Esophagus muscularis mucosa (tissue), 4 donors: ENCODE data around the gene ACSL6.

Experiments used
- EP300 ChIP-seq: sonication (generic); formaldehyde crosslinking; IDR thresholded peaks from one replicate; pipeline ENCODE4 v1.6.1; 2017; ENCODE audit warnings: antibody characterized with exemption
- POLR2A ChIP-seq: fragments of 450-650 bp; IDR thresholded peaks from one replicate; pipeline ENCODE4 v1.6.1; 2017; ENCODE audit warnings: antibody characterized with exemption, moderate library complexity, mild to moderate bottlenecking, low read depth
- POLR2AphosphoS5 ChIP-seq, 2 donors: sonication (generic); formaldehyde crosslinking; IDR thresholded peaks; one replicate each; pipeline ENCODE4 v1.6.1; 2017; ENCODE audit warnings: antibody characterized with exemption in 2 of 2
- TF ChIP-seq, protein P1 (sequence below), 3 experiments: fragments of 200-600 bp in 2 of 3; fragments of 450-650 bp in 1 of 3; sonication (generic) in 2 of 3; IDR thresholded peaks; one replicate each; pipeline ENCODE4 v1.5.1; 2017 to 2019; ENCODE audit warnings: antibody characterized with exemption in 3 of 3, mild to moderate bottlenecking in 2 of 3, moderate library complexity in 1 of 3

DNA sequence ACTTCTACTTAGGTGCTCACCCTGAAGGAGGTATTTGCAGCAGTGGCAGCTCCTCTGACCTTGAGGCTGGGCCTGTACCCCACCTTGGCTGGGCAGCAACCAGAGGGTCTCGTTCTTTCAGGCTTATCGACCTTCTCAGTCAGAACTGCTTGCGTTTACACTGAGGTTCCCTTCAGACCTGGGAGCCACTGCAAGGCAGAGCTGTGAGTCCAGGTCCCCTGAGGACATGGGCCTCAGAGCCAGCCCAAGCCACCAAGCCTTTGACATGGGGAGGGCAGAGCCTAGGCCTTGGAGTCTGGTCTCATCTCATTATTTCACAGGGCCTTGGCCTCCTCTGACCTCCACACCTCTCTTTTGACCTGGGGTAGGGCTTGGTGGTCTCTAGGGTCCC, 13.7 kb downstream of the ACSL6 start:
- TF ChIP-seq POLR2A (no peak), EP300 (no peak), POLR2AphosphoS5 (IDR thresholded peaks at IDR 0.05) (no peak)
- TF ChIP-seq, protein P1, sequence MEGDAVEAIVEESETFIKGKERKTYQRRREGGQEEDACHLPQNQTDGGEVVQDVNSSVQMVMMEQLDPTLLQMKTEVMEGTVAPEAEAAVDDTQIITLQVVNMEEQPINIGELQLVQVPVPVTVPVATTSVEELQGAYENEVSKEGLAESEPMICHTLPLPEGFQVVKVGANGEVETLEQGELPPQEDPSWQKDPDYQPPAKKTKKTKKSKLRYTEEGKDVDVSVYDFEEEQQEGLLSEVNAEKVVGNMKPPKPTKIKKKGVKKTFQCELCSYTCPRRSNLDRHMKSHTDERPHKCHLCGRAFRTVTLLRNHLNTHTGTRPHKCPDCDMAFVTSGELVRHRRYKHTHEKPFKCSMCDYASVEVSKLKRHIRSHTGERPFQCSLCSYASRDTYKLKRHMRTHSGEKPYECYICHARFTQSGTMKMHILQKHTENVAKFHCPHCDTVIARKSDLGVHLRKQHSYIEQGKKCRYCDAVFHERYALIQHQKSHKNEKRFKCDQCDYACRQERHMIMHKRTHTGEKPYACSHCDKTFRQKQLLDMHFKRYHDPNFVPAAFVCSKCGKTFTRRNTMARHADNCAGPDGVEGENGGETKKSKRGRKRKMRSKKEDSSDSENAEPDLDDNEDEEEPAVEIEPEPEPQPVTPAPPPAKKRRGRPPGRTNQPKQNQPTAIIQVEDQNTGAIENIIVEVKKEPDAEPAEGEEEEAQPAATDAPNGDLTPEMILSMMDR (IDR thresholded peaks at IDR 0.05), result no peak
